Smooth muscle cell of the pulmonary artery (primary cell): ENCODE results near the gene FIBIN. TPM values are rescaled to one million over a fixed set of nuclear protein-coding genes. Genes with fewer than 3 reads are reported as not detected.

Experiments
- total RNA-seq: library from RNA; depleted of rRNA; stranded (reverse); fragments of >200 nt; gene quantifications from 2 replicates; pipeline ENCODE4 v1.2.3, GENCODE V29; 2014

The FIBIN gene
- 15.4 and 28.8 TPM in 2 replicates for total RNA-seq

DNA sequence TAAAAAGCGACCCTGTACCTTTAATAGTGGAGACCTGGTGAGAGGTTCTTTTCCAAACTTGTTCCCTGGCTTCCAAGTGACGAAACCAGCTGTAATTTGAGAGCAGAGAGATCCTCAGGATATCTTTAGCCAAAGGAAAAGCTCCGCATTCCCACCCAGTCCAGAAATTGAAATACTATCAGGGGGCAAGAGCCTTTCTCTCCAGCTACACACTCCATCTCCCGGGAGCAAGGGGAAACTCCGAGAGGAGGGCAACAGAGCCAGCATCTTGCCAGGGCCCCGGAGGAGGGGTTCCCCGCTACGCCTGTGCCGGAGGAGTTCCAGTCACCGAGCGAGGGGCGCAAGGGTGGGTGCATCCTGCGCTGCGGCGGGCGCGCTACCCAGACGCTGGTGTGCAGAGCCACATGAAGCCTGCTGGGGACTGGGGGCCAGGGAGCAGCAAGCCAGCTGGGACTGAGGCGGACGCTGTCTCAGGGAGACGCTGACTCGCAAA, at the start of gene FIBIN:
Gene FIBIN (plus strand): TSS at position 148 of the 493 bp plus-strand sequence. CDS start 415 bp downstream, outside the sequence.

DNA sequence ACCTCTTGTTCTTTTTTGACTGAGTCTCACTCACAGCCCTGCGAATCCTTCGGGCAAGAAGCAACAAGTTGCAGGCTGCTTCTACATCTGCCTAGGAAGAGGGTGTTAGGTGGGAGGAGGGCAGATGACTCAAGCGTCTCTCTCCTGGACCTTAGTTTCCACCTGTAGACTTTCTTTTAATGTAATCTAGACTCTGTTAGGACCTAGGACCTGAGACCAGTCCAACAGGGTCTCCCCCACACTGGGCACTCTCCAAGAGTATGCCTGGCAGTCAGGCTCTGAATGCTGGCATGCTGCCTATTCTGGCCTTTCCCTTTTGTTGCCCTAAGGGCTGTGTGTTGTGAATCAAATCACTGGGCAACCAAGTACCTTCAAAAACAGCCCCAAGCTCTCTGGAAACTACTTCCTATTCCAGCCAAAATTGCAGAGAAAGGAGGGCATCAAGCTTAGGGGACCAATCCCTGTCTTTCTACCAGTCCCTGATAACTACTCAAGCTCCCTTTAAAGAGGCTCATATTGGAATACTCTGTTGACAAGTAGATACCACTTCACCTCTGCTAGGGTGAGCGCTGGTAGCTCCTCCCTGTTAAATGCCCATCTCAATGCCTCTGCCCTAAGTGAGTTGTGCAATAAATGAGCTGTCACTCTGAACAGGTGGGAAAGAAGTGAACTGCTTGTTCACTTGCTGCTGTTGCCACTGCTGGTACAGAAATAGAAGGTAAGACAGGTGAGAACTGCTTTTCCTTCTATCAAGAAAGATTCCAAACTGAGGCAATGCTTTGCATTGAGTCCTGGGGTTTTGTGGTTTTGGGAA, 46.6 kb downstream of the FIBIN start, which contains the start of gene BBOX1:
Gene BBOX1 (plus strand): TSS at position 514 of the 814 bp plus-strand sequence. CDS start 14,616 bp downstream, outside the sequence.

Other genes starting within 250 kb of the FIBIN start
- not detected in 2 replicates for gene BBOX1, start 46.7 kb downstream of the FIBIN start, total RNA-seq